ENCODE results near the gene SPDYE16. TPM values are rescaled to one million over a fixed set of nuclear protein-coding genes. Genes with fewer than 3 reads are reported as not detected.
"Not testable (repeated sequence)": the region's sequence is repeated elsewhere in the genome, so short reads cannot be mapped to it uniquely, and the experiment has no call there.

Gene SPDYE16
- total RNA-seq, 1 experiment from 2014 or later, result not detected

- DNase-seq (ENCODE audit: low spot score); in situ Hi-C loops (cut with HindIII; ENCODE audit: low sequenced_read_pairs): not testable (repeated sequence)
These were observed 36.5 kb downstream of the SPDYE16 start for GRCh38 chr7:76506643-76507042.

- in situ Hi-C loops (cut with HindIII; ENCODE audit: low sequenced_read_pairs), result no loop called here
- DNase-seq (ENCODE audit: low spot score), result no peak
These were observed 37.0 kb downstream of the SPDYE16 start for GRCh38 chr7:76506081-76506440.

- DNase-seq (ENCODE audit: low spot score), result no peak
- in situ Hi-C loops (cut with HindIII; ENCODE audit: low sequenced_read_pairs), result no loop called here
These were observed 37.7 kb downstream of the SPDYE16 start for GRCh38 chr7:76505168-76506080.

GRCh38 chr7:76504351-76505167, 38.5 kb downstream of the SPDYE16 start:
- DNase-seq (ENCODE audit: low spot score); in situ Hi-C loops (cut with HindIII; ENCODE audit: low sequenced_read_pairs): not testable (repeated sequence)

- in situ Hi-C loops (cut with HindIII; ENCODE audit: low sequenced_read_pairs); DNase-seq (ENCODE audit: low spot score): not testable (repeated sequence)
These were observed 39.9 kb downstream of the SPDYE16 start for GRCh38 chr7:76503244-76503643.

GRCh38 chr7:76502836-76503235, 40.3 kb downstream of the SPDYE16 start:
- in situ Hi-C loops (cut with HindIII; ENCODE audit: low sequenced_read_pairs), result not testable (repeated sequence)
- peak; percentile 30 for DNase-seq (ENCODE audit: low spot score)

- in situ Hi-C loops (cut with HindIII; ENCODE audit: low sequenced_read_pairs); DNase-seq (ENCODE audit: low spot score): not testable (repeated sequence)
These were observed 40.9 kb downstream of the SPDYE16 start for GRCh38 chr7:76502224-76502623.

GRCh38 chr7:76499924-76500241, 43.2 kb downstream of the SPDYE16 start:
- DNase-seq (ENCODE audit: low spot score); in situ Hi-C loops (cut with HindIII; ENCODE audit: low sequenced_read_pairs): not testable (repeated sequence)

GRCh38 chr7:76499201-76499923, 43.7 kb downstream of the SPDYE16 start:
- DNase-seq (ENCODE audit: low spot score); in situ Hi-C loops (cut with HindIII; ENCODE audit: low sequenced_read_pairs): not testable (repeated sequence)

GRCh38 chr7:76498583-76499200, 44.4 kb downstream of the SPDYE16 start:
- DNase-seq (ENCODE audit: low spot score); in situ Hi-C loops (cut with HindIII; ENCODE audit: low sequenced_read_pairs): not testable (repeated sequence)

- DNase-seq (ENCODE audit: low spot score); in situ Hi-C loops (cut with HindIII; ENCODE audit: low sequenced_read_pairs): not testable (repeated sequence)
These were observed 45.0 kb downstream of the SPDYE16 start for GRCh38 chr7:76497918-76498582.

GRCh38 chr7:76495717-76496116, 47.4 kb downstream of the SPDYE16 start:
- in situ Hi-C loops (cut with HindIII; ENCODE audit: low sequenced_read_pairs); DNase-seq (ENCODE audit: low spot score): not testable (repeated sequence)

- in situ Hi-C loops (cut with HindIII; ENCODE audit: low sequenced_read_pairs), result not testable (repeated sequence)
These were observed 51.0 kb downstream of the SPDYE16 start for GRCh38 chr7:76492139-76492538.

GRCh38 chr7:76487969-76488368, 55.1 kb downstream of the SPDYE16 start:
- DNase-seq (ENCODE audit: low spot score); in situ Hi-C loops (cut with HindIII; ENCODE audit: low sequenced_read_pairs): not testable (repeated sequence)

More at GRCh38 chr7:76492139-76492538, 51.0 kb downstream of the SPDYE16 start:
- not testable (repeated sequence) for DNase-seq (ENCODE audit: low spot score)

- in situ Hi-C loops (cut with HindIII; ENCODE audit: low sequenced_read_pairs); DNase-seq (ENCODE audit: low spot score): not testable (repeated sequence)
These were observed 56.5 kb downstream of the SPDYE16 start for GRCh38 chr7:76486618-76487017.

GRCh38 chr7:76485822-76486610, 57.1 kb downstream of the SPDYE16 start:
- DNase-seq (ENCODE audit: low spot score); in situ Hi-C loops (cut with HindIII; ENCODE audit: low sequenced_read_pairs): not testable (repeated sequence)

GRCh38 chr7:76484456-76484855, 58.6 kb downstream of the SPDYE16 start:
- in situ Hi-C loops (cut with HindIII; ENCODE audit: low sequenced_read_pairs); DNase-seq (ENCODE audit: low spot score): not testable (repeated sequence)

GRCh38 chr7:76483081-76483480, 60.0 kb downstream of the SPDYE16 start:
- DNase-seq (ENCODE audit: low spot score); in situ Hi-C loops (cut with HindIII; ENCODE audit: low sequenced_read_pairs): not testable (repeated sequence)
